ENCODE results near the gene SAMD11.
"Not testable (repeated sequence)": the region's sequence is repeated elsewhere in the genome, so short reads cannot be mapped to it uniquely, and the experiment has no call there.

The SAMD11 gene

DNA sequence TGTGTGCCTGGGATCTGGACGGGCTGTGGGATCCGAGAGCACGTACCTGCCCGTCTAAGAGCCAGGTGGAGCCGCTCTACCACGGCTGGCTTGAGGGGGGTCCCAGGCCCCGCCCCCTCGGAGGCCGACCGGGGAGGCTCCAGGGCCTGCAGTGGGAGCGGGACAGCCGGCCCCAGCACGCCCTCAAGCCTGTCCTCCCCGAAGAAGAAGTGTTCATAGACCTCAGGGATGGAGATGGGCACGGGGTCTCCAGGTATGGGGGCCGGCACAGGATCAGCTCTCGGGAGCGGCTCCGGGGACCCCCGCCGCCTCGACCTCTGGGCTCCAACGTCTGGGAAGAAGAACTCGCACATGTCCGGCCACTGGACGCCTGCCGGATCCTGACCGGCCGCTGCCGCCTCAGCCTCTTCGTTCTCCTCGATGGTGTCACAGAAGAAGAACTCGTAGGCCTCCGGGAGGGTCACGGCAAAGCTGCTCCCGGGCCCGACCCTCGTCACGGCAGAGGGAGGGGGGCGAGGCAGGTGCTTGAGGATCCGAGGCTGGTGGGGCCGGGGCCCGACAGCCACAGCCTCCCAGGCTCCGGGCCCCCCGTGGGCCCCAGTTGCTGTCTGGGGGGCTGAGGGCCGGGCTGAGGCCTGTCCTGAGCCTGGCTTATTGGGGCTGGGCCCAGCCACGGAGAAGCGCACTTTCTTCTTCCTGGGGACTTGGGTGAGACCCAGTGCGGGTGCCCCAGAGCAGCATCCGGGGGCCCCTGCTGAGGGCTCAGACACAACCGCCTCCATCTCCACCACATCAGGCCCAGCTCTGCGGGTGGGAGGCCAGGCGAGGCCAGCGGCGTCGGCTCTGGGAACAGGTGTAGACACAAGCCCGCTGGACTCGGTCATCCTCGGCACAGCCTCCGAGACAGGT lies 55.4 kb downstream of the SAMD11 start:
- DNase-seq, result no peak

DNA sequence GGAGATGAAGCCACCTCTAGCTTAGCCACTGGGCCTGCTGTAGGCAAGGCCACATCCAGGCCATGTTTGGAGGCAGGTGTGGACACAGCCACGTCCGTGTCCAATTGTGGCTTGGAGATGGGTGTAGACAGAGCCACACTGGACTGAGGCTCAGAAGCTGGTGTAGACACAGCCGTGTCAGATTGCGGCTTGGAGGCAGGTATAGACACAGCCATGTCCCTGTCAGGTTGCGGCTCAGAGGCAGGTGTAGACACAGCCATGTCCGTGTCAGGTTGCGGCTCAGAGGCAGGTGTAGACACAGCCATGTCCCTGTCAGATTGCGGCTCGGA lies 56.0 kb downstream of the SAMD11 start:
- DNase-seq, result no peak

GRCh38 chr1:980137-980571 lies 56.4 kb downstream of the SAMD11 start:
- no peak for DNase-seq

DNA sequence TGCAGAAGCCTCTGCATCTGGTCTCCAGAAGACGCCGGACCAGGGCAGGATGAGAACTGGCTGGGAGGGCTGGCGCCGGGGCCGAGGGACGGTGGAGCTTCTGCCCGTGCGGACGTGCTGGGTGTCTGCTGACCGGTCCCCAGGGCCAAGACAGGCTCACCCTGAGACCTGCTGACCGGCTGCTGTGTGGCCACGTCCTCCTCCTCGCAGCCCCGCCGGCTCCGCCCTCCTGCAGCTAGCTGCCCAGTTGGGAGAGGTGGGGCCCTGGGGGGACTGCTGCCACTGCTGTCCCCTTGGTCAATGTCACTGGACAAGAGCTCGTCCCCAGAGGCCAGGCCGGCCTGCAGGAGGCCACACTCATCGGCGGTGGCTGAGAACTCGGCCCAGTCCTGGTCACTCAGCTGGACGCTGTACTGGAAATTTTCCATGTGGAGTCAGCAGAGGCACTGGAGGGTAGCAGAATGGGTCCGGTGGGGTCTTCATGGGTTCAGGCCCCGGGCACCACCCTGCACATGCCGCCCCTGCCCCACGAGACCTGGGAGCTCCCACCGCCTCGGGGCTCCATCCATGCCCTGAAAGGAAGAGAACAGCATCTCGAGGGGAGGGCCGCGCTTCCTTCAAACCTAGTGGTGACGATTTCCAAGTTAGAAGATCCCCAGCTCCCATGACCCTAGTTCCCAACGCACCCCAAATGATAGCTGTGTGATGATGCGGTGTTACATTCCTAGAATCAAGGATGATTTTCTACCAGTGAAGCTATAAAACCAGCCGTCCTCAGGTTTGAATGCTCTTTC lies 57.1 kb downstream of the SAMD11 start:
- no peak for DNase-seq

GRCh38 chr1:981491-981954 lies 57.8 kb downstream of the SAMD11 start:
- DNase-seq, result no peak

GRCh38 chr1:981955-982558 lies 58.3 kb downstream of the SAMD11 start, which contains the start of gene PERM1:
PERM1 (minus strand) TSS chr1:982093; CDS start chr1:981029, 1,064 bp downstream.
- DNase-seq, result no peak

- DNase-seq, result no peak
Measured at GRCh38 chr1:982765-983436, 59.2 kb downstream of the SAMD11 start.

DNA sequence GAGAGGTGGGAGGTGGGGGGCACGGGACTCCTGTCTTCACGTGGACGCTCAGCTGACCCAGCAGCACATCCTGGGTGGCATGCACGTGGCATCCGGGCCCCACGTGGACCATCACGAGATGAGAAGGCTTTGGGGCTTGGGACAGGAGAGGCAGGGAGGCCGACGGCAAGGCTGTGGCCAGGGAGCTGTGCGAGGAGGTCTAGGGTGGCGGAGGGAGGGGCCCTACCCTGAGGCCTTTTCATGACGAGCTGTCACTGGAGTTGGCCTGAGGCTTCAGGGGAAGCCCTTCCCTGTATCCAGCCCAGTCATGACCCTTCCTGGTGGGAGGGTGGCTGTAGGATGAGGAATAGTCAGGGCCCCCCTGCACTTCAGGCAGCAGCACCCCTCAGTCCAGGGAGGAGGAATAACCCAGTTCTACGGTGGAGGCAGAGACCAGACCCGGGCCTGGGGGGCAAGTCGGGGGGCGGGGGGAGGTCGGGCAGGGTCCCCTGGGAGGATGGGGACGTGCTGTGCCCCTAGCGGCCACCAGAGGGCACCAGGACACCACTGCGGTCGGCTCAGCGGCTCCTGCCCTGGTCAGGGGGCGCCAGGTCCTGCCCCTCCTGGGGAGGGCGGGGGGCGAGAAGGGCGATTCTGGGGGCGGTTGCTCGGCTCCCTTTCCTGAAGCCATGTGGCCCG lies 60.2 kb downstream of the SAMD11 start:
- no peak for DNase-seq

DNA sequence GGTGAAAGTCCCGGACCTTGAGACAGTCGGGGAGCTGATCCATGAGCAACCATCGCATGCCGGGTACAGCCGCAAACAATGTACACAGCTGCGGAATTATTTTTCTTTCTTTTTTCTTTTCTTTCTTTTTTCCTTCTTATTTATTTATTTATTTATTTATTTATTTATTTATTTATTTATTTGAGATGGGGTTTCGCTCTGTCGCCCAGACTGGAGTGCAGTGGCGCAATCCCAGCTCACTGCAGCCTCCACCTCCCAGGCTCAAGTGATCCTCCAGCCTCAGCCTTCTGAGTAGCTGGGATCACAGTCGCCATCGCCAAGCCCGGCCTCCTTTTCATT lies 60.7 kb downstream of the SAMD11 start:
- no peak for DNase-seq

DNA sequence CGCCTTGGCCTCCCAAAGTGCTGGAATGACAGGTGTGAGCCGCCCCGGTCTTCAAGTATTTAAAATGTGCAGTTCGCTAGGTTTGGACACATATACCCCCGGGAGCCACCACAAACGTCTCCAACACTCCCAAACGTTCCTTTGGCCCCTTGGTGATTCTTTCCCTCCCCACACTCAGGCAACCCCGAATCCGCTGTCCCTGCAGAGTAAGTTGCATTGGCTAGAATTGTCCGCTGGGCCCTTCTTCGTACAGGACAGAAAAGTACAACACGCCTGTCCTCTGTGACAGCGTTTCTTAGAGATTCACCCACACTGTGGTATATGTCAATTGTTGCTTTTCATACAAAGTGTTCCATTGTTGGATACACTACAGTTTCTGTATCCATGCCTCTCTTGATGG lies 61.4 kb downstream of the SAMD11 start:
- no peak for DNase-seq

GRCh38 chr1:988061-988460 lies 64.3 kb downstream of the SAMD11 start:
- not testable (repeated sequence) for DNase-seq

- DNase-seq, result not testable (repeated sequence)
Measured at GRCh38 chr1:991275-991674, 67.6 kb downstream of the SAMD11 start.

- DNase-seq, result no peak
Measured at GRCh38 chr1:991895-992294, 68.2 kb downstream of the SAMD11 start.

DNA sequence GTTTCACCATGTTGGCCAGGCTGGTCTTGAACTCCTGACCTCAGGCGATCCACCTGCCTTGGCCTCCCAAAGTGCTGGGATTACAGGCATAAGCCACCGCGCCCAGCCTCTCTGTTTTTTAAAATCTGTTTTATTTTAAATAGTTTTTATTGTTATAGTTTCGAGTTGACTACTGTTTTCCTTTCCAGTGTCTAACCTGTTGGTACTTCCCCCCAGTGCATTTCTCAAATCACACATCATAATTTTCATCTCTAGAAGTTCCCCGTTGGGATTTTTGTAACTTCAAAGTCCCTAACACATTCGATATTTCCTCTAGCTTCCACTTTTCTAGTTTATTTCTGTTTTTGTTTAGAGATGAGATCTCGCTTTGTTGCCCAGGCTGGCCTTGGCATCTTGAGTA lies 68.6 kb downstream of the SAMD11 start:
- no peak for DNase-seq

GRCh38 chr1:993379-993995 lies 69.8 kb downstream of the SAMD11 start:
- no peak for DNase-seq

Measured in cortex of kidney (tissue), 1 donor.